ENCODE data around the gene SARS2. TPM values are rescaled to one million over a fixed set of nuclear protein-coding genes. Genes with fewer than 3 reads are reported as not detected.

The SARS2 gene
- total RNA-seq, 1 experiment from 2014 or later: 57.4 TPM

GRCh38 chr19:38953677-38954076, 23.1 kb upstream of the SARS2 start:
- no peak overlapping the region for H3K4me3 Mint-ChIP-seq
- DNase-seq: no peak
- no peak overlapping the region for H3K4me2 ChIP-seq (ENCODE audit: insufficient read depth, insufficient read length, low read length)
- no peak overlapping the region for H3K18ac ChIP-seq (ENCODE audit: insufficient read length, low read depth, low read length)
- no peaks in the 10 kb centered on the region for H3K79me1 ChIP-seq (ENCODE audit: insufficient read depth, low read depth, low read length, poor library complexity, severe bottlenecking)
- H3K23me2 ChIP-seq (ENCODE audit: insufficient read length, low read depth, low read length, poor library complexity, severe bottlenecking): no peaks in the 10 kb centered on the region
- H3K27ac ChIP-seq (ENCODE audit: insufficient read length, low read depth, low read length): no peak overlapping the region
- H2BK120ac ChIP-seq (ENCODE audit: low read depth, low read length, poor library complexity, severe bottlenecking): no peak overlapping the region
- peaks cover 16% of the 10 kb centered on the region in 2 experiments for H3K4me1 Mint-ChIP-seq
- no peak overlapping the region for H2AK5ac ChIP-seq (ENCODE audit: insufficient read length, low read length)
- TF ChIP-seq CTCF (conservative IDR thresholded peaks at IDR 0.05): no peak
- peak overlapping the region in 2 of 3 experiments; percentile 5 to 64; a peak in 2 of 7 replicates for H3K27ac Mint-ChIP-seq
- H3K27me3 ChIP-seq (ENCODE audit: insufficient read depth, low read length): no peaks in the 10 kb centered on the region
- H2BK12ac ChIP-seq (ENCODE audit: insufficient read length, low read depth, low read length): no peak overlapping the region
- peaks cover 2 to 4% of the 10 kb centered on the region in 2 experiments; a peak in 3 of 5 replicates for H3K9me3 Mint-ChIP-seq
- peaks cover 6 to 31% (median 26%) of the 10 kb centered on the region in 3 experiments; a peak in 6 of 7 replicates for H3K36me3 Mint-ChIP-seq (ENCODE audit: insufficient read depth in 1 of 3, low read depth in 3 of 3)
- no peak overlapping the region for H4K8ac ChIP-seq (replicated peaks; ENCODE audit: insufficient read length, low read depth, low read length)
- no peak overlapping the region for H2AFZ ChIP-seq (ENCODE audit: low read length)
- no peak overlapping the region for H4K5ac ChIP-seq (ENCODE audit: insufficient read length, low read depth, low read length)
- H2BK5ac ChIP-seq (ENCODE audit: insufficient read length, low read length): no peak overlapping the region
- no peaks in the 10 kb centered on the region; the same call in 1 of the 2 replicates for H3K4me1 ChIP-seq (ENCODE audit: insufficient read depth, low read length)
- no peak overlapping the region for H3K9ac ChIP-seq (ENCODE audit: extremely low read depth, insufficient read length, low read length)
- H3K23ac ChIP-seq (ENCODE audit: insufficient read length, low read depth, low read length): no peak overlapping the region
- no peak overlapping the region for H2BK20ac ChIP-seq (ENCODE audit: low read depth, low read length, poor library complexity, severe bottlenecking)
- H3K4ac ChIP-seq (ENCODE audit: low read depth, low read length): no peak overlapping the region
- no peaks in the 10 kb centered on the region for H3K79me2 ChIP-seq (ENCODE audit: insufficient read depth, low read length)
- no CpG with 5 or more reads among the region's 4 CpGs for WGBS (ENCODE audit: extremely low coverage, insufficient read length, low lambda C conversion rate)
- no peak overlapping the region for H2BK15ac ChIP-seq (ENCODE audit: low read depth, low read length)
- H3T11ph ChIP-seq (ENCODE audit: low read length): no peak overlapping the region
- H4K91ac ChIP-seq (ENCODE audit: insufficient read length, low read depth, low read length): no peak overlapping the region
- no peaks in the 10 kb centered on the region for H3K9me3 ChIP-seq (ENCODE audit: control insufficient read depth, low read depth, low read length)
- no peak overlapping the region for H3K56ac ChIP-seq (ENCODE audit: insufficient read length, low read depth, low read length)
- no peak overlapping the region for H3K14ac ChIP-seq (ENCODE audit: insufficient read depth, low read length)
- no peaks in the 10 kb centered on the region for H4K20me1 ChIP-seq (ENCODE audit: control insufficient read depth, insufficient read depth, insufficient read length)
- H3K27me3 Mint-ChIP-seq (ENCODE audit: low read depth): peaks cover 9% of the 10 kb centered on the region
